GM19397 (cell line): ENCODE results near the gene TMOD1.

Source experiments
- ATAC-seq: cut with Tn5 transposase; IDR thresholded peaks from one replicate; pipeline ENCODE4 v1.9.1; 2021; ENCODE audit warnings: mild to moderate bottlenecking, moderate library complexity; ENCODE audit not compliant: unreplicated experiment

The TMOD1 gene

DNA sequence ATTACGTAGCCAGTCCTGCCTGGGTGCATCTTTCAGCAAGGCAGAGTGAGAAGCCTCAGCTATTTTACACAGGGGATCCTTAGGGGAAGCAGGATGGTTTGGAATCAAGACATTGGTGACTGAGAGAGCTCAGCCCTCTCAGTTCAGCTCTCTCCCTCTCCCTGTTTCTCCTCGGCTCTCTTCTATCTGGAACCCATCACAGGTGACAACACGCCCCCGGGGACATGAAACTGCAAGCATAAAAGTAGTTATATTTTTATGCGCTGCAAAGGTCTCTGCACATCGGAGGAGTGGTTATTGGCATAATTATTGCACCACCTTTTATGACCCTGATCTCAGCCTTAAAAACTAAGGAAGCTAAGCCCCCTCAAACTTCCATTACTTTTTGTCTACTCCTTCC lies 14.2 kb downstream of the TMOD1 start:
- ATAC-seq: no peak

DNA sequence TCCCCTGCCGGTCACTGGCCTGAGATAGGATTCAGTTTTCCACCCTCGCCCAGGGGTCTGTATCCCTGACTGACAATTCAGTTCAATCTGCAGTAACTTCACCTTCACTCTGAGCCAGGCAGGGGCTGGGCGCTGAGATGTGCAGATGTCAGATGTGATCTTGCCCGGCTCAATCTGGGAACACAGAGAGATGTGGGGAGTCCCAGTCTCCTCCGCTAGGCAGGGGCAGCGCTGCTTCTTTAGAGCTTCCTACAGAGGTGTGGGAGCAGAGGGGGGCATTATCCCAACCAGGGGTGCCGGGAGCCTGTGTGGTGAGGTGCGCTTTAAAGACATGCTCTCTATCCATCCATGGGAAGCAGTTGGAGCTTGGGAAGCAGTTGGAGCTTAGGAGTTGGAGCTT lies 14.6 kb downstream of the TMOD1 start:
- ATAC-seq: no peak

GRCh38 chr9:97517331-97518089 lies 16.0 kb downstream of the TMOD1 start:
- no peak for ATAC-seq

- no peak for ATAC-seq
Measured at GRCh38 chr9:97518166-97518908, 16.9 kb downstream of the TMOD1 start.

GRCh38 chr9:97518909-97519307 lies 17.4 kb downstream of the TMOD1 start:
- ATAC-seq: no peak

- ATAC-seq: no peak
Measured at GRCh38 chr9:97519441-97519970, 18.0 kb downstream of the TMOD1 start.

DNA sequence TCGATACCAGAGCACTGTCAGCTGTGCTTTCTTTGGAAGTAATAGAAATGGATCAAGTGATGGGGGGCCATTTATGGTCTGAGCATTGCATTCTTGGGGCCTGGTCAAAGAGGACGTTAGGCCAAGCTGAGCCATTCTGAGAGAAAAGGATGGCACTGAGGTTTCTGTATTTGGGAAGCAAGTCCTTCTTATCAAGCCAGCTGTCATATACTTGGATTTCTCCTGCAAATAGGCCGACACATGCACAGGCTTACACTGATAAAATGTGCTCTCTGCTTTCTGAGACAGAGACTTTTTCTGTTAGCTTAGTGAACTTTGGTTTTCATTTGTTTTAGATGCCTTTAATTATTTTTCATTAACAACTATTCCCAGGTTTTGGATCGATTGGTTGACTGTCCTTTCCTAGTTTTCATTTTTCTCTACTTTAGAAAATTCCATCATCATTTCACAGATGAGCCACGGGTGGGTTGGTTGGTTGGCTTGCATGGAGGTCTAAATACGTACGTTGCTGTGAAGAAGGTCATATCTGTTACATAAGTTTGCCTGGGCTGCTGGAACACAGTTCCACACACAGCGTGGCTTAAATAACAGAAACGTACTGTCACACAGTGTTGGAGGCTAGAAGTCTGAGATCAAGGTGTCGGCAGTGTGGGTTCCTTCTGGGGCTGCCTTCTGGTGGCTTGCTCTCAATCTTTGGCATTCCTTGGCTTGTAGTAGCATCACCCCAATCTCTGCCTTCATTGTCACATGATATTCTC lies 20.3 kb downstream of the TMOD1 start:
- ATAC-seq: no peak

- ATAC-seq: no peak
Measured at GRCh38 chr9:97524424-97524823, 23.0 kb downstream of the TMOD1 start.

DNA sequence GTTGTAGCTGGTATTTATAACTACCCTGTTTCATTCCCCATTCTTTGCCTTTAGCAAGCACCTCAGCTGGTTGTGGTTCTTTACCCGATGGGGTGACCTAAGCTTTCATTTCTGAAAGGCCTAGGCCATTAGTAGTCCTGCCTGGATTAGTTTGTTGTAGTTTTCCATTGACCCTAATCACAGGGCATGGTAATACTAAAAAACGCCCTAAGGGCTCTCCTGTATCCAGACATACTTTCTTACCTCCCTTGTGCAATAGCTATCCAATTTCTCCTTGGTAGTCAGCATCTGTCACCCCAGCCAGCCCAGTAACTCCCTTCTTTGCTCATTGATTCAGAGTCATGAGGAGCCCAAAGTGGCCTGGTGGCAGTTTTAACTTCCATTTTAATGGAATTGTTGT lies 24.0 kb downstream of the TMOD1 start:
- ATAC-seq: no peak

DNA sequence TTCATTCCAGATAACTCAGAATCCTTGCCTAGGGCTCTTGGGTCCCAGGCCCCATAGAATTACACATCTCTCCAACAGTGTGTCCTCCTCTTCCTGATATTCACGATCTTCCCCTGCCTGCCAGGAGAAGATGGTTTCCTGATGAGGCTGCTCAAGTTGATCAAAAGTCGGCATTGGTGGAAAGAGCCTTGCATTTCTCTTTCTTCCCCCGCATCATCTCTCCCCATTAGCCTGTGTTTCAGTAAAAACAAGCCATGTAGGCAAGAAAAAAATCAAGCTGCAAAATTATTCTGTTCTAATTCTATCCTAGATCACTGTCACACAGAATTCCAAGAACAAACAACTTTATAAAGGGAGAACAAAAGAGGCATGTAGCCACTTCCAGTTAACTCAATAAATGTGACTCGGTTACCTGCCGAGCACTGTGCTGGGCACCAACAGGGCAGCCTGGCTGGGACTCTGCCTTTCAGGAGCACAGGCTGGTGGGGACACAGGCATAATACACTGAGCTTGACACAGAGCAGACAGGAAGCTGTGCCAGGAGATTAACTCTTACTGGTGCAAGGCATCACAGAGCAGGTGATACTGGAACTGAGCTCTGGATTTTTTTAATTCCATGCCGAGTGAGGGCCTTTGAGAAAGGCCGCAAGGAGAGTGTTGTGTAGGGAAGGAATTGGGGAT lies 25.6 kb downstream of the TMOD1 start:
- ATAC-seq: no peak

DNA sequence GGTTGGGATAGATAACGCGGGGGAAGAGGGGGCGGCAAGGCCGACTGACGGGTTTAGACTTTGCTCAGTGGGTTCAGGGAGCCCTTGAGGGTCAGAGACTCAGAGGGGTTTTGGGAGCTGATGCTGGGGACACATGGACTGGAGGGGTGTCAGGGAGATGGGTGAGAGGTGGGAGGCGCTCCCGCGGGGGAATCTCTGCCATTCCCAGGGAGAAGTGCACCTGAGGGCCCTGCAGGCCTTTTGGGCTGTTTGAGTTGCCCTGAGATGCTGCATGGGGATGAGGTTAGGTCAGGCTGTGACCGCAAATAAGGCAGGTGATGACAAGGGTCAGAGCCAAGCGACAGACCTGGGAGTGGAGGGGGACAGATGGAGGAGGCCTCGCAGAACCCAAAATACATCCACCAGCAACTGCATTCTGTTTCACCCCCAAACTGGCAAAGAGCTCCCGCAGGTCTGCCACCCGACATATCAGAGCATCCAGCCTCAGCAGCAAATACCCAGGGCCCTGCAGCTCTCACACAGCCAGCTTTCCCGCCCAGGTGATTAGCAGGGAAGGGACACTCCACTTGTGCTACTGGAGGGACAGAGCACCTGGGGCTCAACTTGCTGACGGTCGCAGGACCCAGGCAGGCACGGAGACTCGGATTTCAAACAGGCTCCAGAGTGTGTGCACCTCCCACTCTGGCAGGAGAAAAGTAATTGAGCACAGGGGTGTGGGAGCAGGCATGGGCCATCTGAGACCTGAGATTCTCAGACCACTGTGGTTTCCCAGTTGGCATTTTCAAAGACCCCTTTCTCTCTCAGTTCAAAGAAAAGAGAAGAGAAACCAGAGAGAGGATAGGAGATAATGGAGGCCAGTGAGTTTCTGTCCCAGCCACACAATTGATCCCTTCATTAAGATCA lies 26.4 kb downstream of the TMOD1 start:
- no peak for ATAC-seq

- no peak for ATAC-seq
Measured at GRCh38 chr9:97528529-97529230, 27.2 kb downstream of the TMOD1 start.

- no peak for ATAC-seq
Measured at GRCh38 chr9:97529363-97530076, 28.1 kb downstream of the TMOD1 start.

- no peak for ATAC-seq
Measured at GRCh38 chr9:97531888-97532376, 30.5 kb downstream of the TMOD1 start.

- no peak for ATAC-seq
Measured at GRCh38 chr9:97534185-97534584, 32.7 kb downstream of the TMOD1 start.

DNA sequence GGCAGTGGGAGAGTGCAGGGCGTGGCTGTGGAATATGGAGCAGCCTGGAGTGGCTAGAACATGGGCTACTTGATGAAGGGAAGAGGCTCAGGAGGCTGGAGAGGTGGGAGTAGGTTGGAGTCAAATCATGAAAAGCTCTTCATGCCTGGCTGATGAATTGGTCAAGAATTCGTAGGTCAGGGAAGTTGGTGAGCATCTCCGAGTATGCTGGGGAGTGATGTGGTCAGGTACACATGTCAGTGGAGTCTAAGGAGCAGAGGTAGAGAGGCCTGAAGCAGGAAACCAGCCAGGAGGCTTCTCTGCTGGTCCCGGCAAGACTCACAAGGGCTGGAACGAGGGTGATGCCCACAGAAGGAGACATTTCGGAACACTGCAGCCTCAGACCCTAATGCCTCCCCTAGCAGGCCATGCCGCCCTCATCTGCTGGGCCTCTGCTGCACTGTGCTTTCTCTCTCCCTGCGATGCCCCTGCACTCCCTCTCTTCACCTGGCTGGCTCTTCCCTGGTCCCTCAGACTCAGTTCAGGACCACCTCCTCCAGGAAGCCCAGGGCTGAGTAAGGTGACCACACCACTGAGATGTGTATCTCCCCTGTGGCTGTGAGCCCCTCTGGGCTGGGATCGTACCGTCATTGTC lies 33.6 kb downstream of the TMOD1 start:
- no peak for ATAC-seq

DNA sequence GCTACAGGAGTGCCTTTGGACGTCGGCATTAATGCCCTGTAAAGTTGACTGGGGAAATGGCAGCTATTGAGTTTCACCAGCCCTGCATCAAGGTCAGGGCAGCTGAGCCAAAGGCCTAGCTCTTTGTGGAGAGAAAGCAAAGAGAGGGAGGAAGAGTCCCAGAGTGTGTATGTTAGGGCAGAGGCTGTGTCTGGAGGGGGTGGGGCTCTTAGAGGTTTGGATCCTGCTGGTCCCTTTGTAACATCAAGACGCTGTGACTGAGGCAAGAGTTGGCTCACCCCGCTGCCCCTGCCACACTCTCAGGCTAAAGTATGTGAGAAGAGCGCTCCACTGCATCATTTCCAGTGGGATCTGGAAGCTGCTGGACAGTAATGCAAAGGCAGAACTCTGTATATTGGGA lies 34.3 kb downstream of the TMOD1 start:
- ATAC-seq: no peak

DNA sequence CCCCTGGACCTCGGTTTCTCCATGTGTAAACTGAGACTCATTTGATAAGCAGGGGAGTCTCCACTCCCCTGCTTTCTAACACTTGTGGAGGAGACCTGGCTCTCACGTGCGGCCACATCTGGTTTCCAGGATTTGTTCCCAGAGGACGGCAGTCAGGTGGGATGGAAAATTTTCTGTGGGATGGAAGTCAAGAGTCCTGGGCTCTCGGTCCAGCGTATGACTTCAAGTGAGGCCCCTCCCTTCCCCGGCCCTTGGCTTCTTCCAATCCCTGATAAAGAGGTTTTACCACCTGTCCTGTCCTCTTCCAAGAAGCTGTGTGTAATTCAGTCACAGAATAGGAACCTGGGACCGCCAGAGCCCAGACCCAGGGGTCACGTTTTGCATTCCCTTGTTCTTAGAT lies 35.0 kb downstream of the TMOD1 start:
- no peak for ATAC-seq
